GM12892 (cell line): ENCODE measurements around the gene EHBP1L1.

ENCODE experiments used
- POLR2A ChIP-seq: IDR thresholded peaks from 2 replicates; pipeline ENCODE4 v1.6.1; 2011; ENCODE audit warnings: low read depth, low read length, control low read depth
- POLR2AphosphoS5 ChIP-seq: IDR thresholded peaks from 2 replicates; pipeline ENCODE4 v1.6.1; 2011; ENCODE audit warnings: low read depth, low read length, control low read depth
- TAF1 ChIP-seq: IDR thresholded peaks from 2 replicates; pipeline ENCODE4 v1.6.1; 2011; ENCODE audit warnings: low read depth, mild to moderate bottlenecking, control low read depth, low read length, borderline replicate concordance

- no peak for TF ChIP-seq POLR2A
- TF ChIP-seq POLR2AphosphoS5 = no peak
- TF ChIP-seq TAF1 = no peak
Observed at GRCh38 chr11:65580756-65581155, 4.9 kb downstream of the EHBP1L1 start.
